Measurements from ENCODE around the gene THRA.

THRA gene

GRCh38 chr17:40026816-40027613 is 35.8 kb upstream of the THRA start:
- DNase-seq (ENCODE audit: low spot score) = peak; percentile 63

- DNase-seq (ENCODE audit: low spot score) = no peak
Observed at GRCh38 chr17:40027614-40028012, 35.2 kb upstream of the THRA start.

DNA sequence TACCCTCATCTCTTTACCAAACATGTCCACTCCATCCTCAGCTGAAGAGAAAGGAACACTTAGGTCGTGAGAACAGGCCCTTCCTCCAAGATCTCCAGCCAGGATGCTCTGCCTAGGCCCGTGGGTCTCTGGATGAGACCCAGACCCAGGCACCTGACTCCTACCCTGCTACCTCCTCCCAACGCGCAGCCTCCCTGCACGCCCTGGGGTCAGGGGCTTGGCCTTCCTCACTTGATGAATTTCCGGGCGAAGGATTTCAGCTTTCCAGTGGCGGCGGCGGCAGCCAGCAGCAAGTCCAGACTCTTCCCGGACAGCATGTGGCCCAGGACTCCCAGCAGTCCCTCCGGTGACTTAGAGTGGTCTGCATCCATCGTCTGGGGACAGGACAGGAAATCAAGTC is 34.2 kb upstream of the THRA start:
- DNase-seq (ENCODE audit: low spot score) = no peak

- no peak for DNase-seq (ENCODE audit: low spot score)
Observed at GRCh38 chr17:40031706-40032105, 31.1 kb upstream of the THRA start.

DNA sequence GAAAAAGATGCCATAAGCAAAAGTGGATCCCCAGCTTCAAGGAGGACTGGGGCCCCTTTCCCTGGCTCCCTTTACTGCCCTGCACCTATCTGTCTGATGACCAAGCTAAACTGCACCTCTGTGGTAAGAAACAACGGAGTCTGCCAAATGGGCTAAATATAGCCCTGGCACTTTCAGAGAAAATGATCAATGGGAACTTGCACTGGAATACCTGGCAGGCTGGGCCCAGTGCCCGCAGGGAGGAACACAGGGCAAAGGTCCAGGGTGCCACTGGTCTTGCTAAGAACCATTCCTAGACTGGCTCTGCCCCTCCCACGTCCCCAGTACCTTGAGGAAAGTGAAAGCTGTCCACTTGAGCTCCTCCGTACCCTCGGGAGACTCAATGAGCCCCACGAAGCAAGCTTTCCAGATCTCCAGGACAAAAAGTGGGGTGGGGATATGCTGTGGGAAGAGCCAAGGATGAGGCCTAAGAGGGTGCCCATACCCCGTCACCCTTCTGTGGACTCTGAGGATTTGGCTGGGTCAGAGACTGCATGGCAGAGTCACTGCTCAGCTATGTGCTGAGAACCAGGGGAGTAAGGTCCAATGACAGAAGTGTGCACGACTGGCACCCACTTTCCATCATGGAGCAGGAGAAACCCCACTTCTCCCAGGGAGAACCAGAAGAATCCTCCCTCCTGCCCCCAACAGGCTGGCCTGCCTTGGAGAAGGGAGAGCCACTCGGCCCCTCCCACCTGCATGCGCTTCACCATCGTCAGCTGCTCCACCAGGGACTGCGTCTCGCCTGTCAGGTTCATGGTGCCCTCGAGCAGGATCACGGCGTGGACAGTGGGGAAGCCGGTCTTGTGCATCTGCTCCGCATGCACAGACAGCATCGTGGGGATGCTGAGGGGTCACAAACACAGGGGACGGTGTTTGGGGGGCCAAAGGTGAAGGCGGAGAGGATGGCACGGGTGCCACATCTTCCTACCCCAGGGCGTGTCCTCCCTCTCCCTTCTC is 30.1 kb upstream of the THRA start:
- DNase-seq (ENCODE audit: low spot score) = no peak

DNA sequence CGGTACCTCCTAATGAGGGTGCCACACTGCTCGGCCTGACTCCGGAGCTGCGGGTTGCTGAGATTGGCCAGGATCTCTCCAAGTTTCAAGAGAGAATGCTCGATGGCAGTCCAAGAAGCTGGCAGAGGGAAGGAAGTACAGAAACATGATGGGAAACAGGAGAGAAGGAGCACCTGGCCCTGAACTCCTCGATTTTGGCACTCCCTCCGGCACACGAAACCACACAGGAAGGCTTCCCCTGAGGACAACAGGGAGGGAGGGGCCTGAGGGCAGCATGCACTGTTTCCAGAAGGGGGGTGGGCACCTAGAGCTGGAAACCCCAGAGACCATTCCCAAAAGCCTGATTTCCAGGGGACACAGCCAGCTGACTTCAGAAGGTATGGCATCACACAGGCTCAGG is 29.4 kb upstream of the THRA start:
- no peak for DNase-seq (ENCODE audit: low spot score)

- no peak for DNase-seq (ENCODE audit: low spot score)
Observed at GRCh38 chr17:40034426-40035161, 28.2 kb upstream of the THRA start.

DNA sequence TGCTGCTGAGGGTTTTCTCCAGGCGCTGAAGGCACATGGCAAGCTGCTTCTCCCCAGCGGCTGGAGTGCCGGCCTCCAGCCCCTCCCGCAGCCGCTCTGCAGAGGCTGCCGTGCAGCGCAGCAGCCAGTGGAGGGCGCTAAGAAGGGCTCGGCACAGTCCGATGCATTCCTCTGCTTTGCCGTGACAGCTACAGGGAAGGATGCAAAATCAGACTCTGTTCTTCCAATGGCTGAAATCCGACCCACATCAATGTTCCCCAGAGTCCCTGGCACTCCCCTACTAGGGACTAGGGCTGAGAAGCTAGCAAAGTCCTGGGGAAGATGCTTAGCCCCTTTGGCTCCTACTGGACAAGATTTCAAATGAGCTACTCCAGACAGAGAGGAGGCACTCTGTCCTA is 27.6 kb upstream of the THRA start:
- no peak for DNase-seq (ENCODE audit: low spot score)

DNA sequence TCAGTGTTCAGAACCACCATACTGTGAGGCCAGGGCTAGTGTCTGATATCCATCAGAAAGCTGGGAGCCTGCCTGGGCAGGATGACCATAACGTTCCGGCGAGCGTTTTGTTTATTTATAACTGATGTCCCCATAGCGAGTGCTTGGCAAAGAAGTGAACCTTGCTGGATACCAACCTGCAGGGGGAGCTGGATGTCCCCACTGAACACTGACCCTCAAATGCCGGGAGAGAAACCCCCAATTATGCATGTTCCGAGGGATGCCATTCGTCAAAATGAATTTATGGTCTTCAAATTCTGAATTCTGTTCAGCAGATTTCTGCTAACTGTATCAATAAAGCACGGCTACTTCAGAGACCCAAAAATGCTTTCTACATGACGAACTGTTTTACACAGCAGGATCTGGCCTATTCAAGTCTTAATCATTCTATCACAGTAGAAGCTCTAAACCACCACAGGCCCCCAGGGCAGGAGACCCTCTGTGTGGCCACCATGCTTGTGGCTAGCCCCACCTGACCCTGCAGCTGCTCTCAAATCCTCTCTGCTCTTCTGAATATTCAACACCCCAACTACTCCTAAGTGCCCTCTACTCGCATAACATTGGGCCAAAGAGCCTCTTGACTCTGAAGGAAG is 23.8 kb upstream of the THRA start:
- DNase-seq (ENCODE audit: low spot score) = no peak

DNA sequence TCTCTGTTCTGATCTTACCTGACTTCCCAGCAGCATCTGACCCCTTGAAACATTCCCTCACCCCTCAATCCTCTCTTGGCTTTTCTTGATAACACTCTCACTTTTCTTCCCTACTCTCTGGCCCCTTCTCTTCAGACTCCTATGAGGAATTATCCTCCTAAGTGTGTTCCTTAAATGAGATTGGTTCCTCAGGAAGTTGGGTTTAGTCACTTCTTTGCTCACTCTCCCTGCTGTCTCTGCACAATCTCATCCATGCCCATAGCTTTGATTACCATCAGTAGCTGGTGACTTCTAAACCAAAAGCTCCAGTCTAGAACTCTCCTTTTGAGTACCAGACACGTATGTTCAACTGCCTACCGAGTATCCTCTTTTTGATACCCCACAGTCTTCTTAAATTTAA is 21.6 kb upstream of the THRA start:
- no peak for DNase-seq (ENCODE audit: low spot score)

GRCh38 chr17:40056379-40057015 is 6.3 kb upstream of the THRA start:
- DNase-seq (ENCODE audit: low spot score) = no peak

- DNase-seq (ENCODE audit: low spot score) = no peak
Observed at GRCh38 chr17:40058186-40058784, 4.5 kb upstream of the THRA start.

DNA sequence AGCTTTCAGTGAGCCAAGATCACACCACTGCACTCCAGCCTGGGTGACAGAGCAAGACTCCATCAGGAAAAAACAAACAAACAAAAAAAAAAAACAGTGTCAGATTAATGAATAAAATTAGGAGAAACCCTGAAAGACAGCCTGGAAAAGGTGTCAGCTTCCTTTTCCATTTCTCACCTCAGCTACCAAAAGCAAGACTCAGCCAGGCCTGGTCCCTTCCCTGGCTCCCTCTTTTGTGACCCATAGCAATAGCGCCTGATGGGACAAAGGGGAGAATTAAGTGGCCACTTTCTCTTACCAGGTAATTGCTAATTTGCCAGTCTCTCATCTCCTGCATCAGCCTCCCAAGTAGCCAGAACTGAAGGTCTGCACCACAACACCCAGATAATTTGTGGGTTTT is 3.9 kb upstream of the THRA start:
- DNase-seq (ENCODE audit: low spot score) = no peak

- DNase-seq (ENCODE audit: low spot score) = no peak
Observed at GRCh38 chr17:40059729-40060475, 2.9 kb upstream of the THRA start.

GRCh38 chr17:40060887-40061608 is 1.7 kb upstream of the THRA start:
- no peak for DNase-seq (ENCODE audit: low spot score)

- no peak for DNase-seq (ENCODE audit: low spot score)
Observed at GRCh38 chr17:40061609-40062038, 1.1 kb upstream of the THRA start.

- DNase-seq (ENCODE audit: low spot score) = no peak
Observed at GRCh38 chr17:40063187-40063771, 514 bp downstream of the THRA start.

- DNase-seq (ENCODE audit: low spot score) = peak; percentile 81
Observed at GRCh38 chr17:40063901-40064531, 1.3 kb downstream of the THRA start.
